GM19395 (cell line): Measurements from ENCODE around the gene MBD4.
"Not testable (repeated sequence)": the region's sequence is repeated elsewhere in the genome, so short reads cannot be mapped to it uniquely, and the experiment has no call there.

Experiments used
- ATAC-seq: cut with Tn5 transposase; IDR thresholded peaks from one replicate; pipeline ENCODE4 v1.9.1; 2021; ENCODE audit warnings: mild to moderate bottlenecking, moderate library complexity; ENCODE audit not compliant: unreplicated experiment

Gene MBD4

DNA sequence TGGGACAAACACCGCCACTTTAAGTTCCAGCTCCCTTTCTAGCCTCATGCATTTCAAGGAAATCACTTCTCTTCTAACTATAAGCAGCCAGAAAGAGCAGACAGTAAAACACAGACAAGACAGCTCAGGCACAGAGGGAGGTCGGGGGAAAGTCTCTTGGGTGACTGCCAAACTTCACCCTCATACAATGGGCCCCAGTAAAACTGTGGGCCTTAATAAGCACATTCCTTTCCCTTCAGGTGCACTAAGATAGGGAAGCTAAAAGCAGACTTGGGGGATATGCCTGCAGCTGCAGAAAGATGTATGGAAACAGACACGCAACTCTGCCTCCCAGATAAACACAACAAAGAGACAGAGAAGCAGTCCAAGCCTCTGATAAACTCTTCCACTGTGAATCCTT is 26.5 kb downstream of the MBD4 start:
- ATAC-seq = not testable (repeated sequence)

DNA sequence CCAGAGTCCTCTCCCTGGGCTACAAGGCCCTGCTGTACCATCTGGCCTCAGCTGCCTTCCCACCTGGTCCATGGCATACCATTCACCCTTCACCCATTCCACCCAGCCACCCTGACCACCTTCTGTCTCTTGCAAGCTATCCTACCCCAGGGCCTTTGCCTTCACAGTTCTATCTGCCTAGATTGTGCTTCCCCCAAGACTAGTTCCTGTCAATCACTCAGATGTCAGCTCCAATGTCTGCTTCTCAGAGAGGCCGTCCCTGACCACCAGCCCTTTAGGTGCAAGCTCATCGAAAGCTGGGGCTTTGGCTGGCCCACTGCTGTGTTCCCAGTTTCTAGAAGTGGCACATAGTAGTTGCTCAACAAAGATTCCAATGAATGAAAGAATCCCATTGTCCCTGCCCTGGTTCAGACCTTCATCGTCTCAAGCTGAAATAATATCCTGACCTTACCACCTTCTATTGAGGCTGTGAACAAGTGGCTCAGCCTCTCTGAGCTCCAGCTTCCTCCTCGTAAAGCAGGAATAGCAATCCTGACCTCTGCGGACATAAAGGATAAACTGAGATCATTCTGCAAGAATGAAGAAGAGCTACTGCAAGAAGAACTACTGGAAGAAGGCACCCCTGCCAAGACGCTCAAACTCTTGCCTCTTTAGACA is 27.1 kb downstream of the MBD4 start:
- ATAC-seq = no peak

DNA sequence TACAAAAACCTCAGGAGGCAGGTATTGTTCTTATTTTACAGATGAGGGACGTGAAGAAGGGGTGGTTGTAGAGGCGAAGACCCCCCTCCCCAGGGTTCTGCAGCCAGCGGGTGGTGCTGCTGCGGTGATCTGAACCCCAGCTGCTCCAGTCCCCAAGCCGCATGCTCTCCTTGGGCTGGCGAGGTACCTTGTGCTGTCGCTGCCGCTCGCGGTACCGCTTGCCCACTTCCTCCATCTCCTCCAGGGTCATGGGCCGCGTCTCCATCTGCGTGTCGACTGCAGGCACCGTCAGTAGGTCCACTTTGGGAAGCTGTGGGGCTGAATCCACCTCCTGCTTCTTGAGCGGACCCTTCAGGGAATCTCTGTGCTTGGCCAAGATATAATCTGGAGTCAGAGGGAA is 28.8 kb downstream of the MBD4 start:
- ATAC-seq = no peak

DNA sequence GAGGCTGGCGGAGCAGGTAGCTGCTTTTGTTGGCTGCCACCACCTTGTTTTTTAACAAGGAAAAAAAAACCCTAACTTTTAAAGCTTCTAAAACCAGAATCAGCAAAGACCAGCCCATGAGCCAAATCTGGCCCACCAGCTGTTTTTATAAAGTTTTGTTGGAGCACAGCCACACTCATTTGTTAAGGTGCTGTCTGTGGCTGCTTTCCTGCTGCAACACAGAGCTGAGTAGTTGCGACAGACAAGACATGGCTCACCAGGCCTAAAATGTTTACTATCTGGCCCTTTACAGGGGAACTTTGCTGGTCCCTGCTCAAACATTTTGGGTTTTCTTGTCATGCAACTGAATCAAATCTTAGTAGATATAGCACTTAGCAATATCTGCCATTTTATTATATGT is 30.2 kb downstream of the MBD4 start:
- ATAC-seq = no peak

DNA sequence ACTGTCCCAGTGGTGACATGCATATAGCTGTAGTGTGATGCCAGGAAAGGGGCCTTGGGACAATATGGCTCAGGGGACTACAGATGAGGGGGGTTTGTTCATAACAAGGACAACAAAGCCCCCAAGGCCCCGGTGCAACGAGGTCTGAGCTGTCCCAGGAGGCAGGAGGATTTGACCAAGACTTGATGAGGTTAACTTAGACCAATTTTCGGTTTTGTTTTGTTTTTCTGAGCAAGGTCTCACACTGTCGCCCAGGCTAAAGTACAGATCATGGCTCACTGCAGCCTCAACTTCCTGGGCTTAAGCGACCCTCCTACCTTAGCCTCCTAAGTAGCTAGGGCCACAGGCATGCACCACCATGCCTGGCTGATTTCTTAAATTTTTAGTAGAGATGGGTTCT is 35.1 kb downstream of the MBD4 start:
- no peak for ATAC-seq

DNA sequence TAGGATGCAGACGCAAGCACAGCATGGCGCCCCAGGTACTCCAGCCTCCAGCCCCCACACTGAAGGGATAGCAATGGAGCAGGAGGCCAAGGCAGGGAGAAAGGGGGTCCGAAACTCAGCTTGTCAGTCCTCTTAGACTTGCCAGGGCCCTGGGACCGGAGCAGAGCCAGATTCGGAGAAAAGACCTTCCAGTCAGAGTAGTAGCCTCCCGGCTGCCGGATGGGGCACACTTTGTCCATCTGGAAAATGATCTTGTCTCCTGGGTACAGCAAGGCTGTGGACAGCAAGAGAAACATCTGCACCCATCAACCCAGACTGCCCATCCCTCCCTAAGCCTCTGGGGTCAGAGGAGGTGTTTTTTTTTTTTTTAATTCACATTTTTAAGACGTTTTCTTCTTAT is 35.6 kb downstream of the MBD4 start:
- no peak for ATAC-seq

DNA sequence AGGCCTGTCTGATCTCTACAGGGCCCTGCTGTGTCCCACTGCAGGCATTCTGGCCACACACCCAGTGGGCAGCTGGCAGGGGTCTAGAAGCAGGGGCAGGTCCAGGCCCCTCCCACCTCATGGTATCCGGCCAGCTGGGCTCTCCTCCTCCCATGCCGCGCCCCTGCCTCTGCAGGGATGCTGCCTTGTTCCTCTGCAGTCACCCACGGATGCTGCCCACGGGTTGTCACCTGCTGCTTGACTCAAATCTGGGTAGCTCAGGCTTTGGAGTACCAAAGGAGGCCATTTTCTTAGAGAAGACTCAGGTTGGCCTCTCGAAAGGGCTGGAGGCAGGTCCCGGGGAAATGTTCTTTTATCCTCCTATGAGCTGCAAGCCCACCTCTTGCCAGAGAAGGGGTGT is 36.3 kb downstream of the MBD4 start:
- no peak for ATAC-seq

DNA sequence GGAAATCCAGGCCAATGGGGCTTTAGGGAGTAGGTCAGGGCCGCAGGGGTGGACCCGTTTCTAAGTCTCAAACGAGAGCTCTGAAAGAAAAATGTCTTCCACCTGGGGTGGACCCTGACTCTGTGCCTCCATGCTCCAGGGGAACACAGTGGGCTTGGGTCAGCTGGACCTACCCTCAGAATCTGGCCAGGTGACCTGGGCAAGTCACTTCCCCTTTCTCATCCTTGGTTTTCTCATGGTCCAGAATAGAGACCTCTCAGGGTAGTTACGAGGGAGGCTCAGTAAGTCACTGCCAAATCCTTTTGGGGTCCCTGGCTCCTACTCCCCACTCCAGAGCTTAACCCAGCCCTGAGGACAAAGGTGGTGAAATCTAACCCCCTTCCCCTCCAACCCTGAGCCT is 37.1 kb downstream of the MBD4 start:
- ATAC-seq = no peak

DNA sequence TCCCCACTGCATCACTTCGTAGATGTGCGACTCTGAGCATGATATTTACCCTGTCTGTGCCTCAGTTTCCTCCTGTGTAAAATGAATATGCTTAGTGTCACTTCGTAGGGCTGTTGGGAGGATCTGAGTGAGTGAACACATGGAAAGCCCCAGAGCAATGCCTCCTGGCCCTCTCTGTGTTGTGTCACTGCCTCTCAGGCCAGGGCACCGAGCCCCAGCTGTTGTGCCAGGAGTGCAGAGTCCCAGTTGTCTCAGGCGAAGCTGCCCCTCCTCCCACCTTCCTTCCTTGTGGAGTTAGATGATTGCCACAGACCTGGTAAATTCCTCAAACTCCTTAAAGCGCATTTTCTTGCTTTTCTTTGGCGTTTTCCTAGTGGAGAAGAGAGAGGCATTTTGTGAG is 37.5 kb downstream of the MBD4 start:
- no peak for ATAC-seq

DNA sequence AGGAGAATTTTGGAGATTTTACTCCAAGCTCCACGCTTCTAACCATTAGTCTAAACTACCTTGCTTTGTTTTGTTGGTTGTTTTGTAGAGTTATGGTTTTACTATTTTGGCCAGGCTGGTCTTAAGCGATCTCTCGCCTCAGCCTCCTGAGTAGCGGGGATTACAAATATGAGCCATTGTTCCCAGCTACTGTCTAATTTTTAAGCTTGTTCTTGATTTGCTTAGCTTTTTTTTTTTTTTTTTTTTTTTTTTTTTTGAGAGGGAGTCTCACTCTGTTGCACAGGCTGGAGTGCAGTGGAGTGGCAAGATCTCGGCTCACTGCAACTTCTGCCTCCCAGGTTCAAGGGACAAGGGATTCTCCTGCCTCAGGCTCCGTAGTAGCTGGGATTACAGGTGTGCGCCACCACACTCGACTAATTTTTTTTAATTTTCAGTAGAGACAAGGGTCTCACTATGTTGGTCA is 39.8 kb downstream of the MBD4 start:
- no peak for ATAC-seq

DNA sequence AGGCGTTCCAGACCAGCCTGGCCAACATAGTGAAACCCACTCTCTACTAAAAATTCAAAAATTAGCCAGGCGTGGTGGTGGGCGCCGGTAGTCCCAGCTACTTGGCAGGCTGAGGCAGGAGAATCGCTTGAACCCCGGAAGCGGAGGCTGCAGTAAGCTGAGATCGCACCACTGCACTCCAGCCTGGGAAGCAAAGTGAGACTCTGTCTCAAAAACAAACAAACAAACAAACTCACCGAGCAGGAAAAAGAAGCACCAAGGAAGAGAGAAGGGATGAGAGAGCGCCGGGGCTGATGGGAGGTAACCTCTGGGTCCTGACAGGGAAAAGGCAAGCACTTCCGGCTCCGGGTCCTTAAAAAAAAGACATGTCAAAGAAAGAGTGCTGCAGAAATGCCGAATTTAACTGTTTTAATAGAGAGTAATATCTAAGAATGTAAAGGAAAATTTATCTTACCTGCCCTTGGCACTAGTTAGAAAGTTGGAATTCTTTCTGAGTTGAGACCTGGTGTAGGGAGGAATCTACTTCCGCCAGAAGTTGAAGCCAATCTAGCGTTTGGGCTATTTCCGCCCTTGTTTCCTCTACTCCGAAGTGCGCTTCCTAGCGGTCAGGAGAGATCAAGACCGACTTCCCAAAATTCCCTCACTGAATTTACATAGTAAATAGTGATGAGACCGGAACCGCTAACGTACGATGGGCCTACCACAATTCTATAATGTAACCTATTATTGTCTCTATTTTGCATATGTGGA is 40.4 kb downstream of the MBD4 start:
- ATAC-seq = peak; percentile 88

DNA sequence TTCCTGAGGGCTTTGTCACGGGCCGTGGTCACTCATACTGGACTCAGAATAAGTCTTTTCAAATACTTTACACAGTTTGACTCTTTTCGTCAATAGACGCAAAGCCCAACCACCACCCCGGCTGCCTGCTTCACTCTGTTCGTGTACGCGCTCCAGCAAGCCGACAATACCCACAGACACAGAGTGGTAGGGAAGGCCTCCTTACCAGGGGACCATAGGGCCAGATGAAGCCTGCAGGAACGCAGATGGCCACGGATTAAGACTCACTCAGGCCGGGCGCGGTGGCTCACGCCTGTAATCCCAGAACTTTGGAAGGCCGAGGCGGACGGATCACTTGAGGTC is 41.0 kb downstream of the MBD4 start:
- ATAC-seq = peak; percentile 21

DNA sequence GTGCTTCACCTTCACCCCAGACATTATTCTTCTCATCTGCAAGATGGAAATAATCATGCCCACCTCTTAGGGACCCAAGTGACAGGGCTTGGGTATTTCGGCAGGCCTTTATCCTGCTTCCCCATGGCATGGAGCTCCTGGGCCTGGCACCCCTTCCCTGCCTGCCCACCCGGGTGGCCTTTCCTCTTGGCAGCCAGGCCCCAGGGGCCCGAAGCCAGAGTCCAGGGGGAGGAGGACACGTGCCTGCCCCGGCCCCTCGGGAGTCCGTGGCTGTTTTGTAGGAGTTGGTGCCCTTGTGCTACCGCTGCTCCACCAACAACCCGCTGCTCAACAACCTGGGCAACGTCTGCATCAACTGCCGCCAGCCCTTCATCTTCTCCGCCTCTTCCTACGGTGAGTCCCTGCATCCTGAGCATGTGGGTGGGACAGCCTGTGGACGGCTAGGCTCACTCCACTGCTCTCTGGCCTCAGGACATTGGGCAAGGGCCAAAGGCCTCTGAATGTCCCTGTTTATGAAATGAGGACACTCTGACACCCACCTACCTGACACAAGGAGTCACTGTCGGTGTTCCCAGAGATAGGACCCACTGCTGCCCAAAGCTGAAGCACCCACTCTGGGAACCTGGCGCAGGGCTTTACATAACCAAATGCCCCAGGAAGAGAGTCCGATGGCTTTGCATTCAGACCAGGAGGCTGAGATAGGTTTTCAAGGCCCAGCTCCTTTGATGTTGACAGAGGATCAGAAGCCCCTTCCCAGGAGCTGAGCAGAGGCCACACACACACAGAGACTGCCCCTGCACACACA is 45.8 kb downstream of the MBD4 start:
- ATAC-seq = not testable (repeated sequence)

DNA sequence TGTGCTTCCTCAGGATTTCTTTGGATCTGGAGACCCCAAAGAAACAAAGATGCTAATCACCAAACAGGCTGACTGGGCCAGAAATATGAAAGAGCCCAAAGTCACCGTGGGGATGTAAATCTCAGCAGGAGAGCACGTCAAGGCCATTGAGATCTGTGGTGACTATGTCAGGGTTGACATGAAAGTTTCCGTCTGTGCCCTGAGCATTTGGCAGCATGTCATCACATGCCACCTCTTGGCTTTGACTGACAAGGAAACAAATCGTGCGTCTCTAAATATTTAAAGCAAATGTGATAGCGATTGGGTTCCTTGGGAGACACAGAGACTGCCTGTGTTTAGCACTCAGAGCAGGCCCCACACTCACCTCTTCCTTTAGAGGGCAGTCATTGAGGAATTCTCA is 46.5 kb downstream of the MBD4 start:
- no peak for ATAC-seq

DNA sequence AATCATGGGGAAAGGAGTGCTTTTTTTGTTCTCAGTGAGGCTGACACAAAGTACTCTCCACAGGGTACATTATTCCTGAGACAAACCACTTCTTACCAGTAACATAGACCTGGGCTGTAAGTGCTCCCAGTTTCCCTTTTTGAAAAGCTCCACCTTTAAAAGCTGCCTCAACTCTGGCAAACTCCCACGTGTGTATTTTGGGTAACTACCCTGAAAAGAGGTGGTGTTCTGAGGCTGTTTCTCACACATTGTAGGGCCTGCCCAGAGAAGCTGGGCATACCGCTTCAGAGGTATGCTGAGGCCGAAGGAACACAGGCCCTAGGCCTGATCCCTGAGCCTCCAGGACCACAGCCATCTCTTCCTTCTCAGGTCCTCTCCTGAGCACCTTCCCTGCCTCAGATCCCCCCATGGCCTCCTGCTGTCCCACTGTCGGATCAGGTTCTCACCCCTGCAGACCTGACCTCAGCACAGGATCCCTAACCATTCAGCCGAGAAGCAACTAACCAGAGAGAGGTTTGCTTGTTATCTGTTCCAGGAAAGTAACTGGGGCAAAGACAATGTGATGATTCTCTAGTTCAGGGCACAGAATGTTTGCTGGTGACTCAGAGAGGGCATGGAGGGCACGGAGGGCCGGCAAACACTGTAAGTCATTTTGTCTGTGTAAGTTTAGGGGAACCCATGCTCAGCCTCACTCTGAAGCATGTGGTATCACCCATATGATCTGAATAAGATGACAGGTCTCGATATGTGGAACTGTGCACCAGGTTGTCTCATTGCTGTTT is 47.5 kb downstream of the MBD4 start:
- ATAC-seq = not testable (repeated sequence)

DNA sequence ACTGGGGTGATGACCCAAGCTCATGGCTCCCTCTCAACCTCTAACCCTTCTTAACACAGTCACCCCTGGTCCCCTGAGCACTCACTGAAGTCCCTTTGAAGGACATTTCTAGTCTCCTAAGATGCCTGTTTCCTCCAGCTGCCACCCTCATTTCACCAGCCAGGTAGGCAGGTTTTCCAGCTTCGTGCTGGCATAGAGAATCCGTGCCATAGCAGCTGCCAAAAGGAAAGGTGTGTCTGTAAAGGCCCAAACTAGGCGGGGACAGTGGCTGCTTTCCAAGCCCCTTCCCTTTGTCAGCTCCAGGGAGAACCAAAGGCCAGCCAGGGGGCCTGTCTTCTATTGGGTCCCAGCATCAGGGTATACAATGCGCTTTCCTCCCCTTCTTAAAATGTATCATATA is 48.2 kb downstream of the MBD4 start:
- ATAC-seq = not testable (repeated sequence)

DNA sequence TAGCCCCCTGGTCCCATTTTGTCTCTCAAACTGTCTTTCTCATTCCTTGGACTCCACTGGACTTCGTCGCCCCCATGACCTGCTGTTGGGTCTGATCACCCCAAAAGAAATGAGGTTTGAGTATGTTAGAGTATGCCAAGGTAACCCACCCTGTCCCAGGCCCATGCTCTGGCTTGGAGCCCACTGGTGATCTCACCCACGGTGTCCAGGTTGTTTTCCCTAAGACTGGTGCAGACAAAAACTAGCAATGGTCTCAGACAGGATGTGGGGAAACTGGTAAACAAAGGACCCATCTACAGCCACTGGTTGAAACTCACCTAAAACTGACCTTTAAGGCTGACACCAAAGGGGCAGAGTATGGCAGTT is 50.2 kb downstream of the MBD4 start:
- no peak for ATAC-seq

DNA sequence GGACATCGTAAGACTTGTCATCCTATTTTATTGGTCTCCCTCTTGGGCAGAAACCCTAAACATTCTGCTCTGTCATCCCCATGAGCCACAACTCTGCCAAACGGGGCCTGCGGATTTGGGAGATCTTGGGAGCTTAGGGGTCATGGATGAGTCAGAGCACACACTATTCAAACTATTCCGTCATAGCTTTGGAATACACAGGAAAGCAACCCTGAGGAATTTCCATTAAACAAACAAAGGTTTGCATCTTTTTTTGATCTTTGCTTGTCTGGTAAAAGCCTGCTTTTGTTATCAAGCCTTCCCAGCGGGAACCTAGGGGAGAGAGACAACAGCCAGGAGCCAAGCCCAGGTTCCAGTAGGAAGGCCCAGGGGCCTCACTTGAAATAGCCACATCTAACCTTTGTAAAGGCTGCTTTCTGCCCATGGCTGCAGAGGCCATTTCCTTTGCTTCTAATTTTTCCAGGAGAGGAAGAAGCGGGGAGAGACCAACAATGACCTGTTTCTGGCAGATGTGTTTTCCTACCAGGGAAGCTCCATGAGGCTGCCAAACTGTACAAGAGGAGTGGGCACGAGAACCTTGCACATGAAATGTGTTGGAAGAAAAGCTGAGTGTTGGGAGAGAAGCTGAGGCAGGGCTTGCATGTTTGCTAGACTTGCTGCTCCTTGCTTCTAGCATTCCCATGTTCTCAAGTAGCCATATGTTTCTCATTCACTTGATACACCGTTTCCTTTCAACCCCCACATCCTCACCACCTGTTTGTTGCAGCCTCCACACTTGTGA is 50.8 kb downstream of the MBD4 start:
- ATAC-seq = not testable (repeated sequence)

DNA sequence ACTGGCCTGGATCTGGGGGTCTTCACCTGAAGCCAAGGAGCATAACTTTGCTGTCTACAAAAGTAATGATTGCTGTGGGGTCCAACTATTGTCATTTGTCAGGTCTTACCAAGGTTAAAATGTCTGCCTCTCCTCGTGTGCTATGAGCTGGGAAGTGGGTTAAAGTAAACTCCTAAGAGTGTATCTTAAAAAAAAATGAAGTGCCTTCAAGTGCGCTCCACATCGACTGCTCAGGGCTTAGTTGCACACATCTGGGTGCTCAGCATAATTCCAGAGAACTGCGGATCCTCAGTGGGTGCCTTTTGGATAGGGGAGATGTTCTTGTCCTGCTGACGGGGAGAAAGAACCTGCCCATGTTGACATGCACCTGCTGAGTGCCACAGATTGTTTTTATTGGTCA is 52.3 kb downstream of the MBD4 start:
- ATAC-seq = no peak

DNA sequence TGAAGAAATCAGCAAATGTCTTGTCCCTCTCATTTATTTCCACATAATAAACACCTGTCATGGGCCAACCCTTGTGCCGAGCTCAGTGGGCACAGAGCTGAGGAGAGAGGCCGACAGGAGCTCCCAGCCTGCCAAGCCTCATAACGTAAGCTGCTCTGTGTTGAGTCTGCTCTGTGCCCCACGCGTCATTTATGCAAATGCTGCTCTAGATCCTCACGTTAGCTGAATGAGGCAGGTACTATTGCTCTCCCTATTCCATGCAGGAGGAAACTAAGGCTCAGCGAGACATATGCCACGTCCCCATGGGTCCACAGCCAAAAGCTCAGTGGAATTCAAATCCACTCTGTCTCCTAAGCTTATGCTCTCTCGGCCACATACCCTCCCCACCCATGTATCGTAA is 52.8 kb downstream of the MBD4 start:
- no peak for ATAC-seq
